Esophagus squamous epithelium (tissue), 4 donors: Measurements from ENCODE around the gene ELFN2.

Experiments
- CTCF ChIP-seq, 6 experiments: fragments of 450-650 bp in 4 of 6; fragments of 200-600 bp in 2 of 6; sonication (generic) in 2 of 6; IDR thresholded peaks; one replicate each; pipeline ENCODE4 v1.5.1; 2016 to 2019; ENCODE audit warnings: antibody characterized with exemption in 6 of 6, mild to moderate bottlenecking in 4 of 6, moderate library complexity in 4 of 6
- POLR2A ChIP-seq, 4 donors: fragments of 450-650 bp; IDR thresholded peaks; one replicate each; pipeline ENCODE4 v1.6.1; 2017; ENCODE audit warnings: antibody characterized with exemption in 4 of 4, mild to moderate bottlenecking in 4 of 4, moderate library complexity in 3 of 4

- TF ChIP-seq CTCF (IDR thresholded peaks at IDR 0.05) (no peak), POLR2A (IDR thresholded peaks at IDR 0.05) (no peak)
Measured at GRCh38 chr22:37358386-37358785, 68.9 kb downstream of the ELFN2 start.
